ENCODE measurements around the gene RHOG. TPM values are rescaled to one million over a fixed set of nuclear protein-coding genes. Genes with fewer than 3 reads are reported as not detected.

Gene RHOG
- total and polyA plus RNA-seq, 9 of the 15 experiments (the other 6 are each of a cell fraction or from before 2014, with no cell fraction given) = 22.6 to 162 (median 80.3) TPM

- peaks cover 20% of the 10 kb centered on the region; the same call in 2 of the 3 replicates for H3K36me3 ChIP-seq (ENCODE audit: control insufficient read depth, insufficient read depth, low read length)
- H4K20me1 ChIP-seq (replicated peaks; ENCODE audit: control insufficient read depth, insufficient read depth, low read length) = no peaks in the 10 kb centered on the region
- CTCF ChIA-PET (ENCODE audit: low intra/inter-chr PET ratio) = no interaction called here
- H3K4me1 ChIP-seq (replicated peaks in 1 of 2; ENCODE audit: control insufficient read depth in 2 of 2, insufficient read depth in 2 of 2, low read length in 2 of 2) = peaks cover 9 to 20% of the 10 kb centered on the region in 2 experiments
- no peaks in the 10 kb centered on the region; the same call in 2 of the 3 replicates for H3K79me2 ChIP-seq (ENCODE audit: control insufficient read depth, insufficient read depth, low read length)
- BruUV-seq (replicated peaks) = no TSS peak
- intact Hi-C loops (cut with micrococcal nuclease) (no loop called here), in situ Hi-C loops (cut with MboI) (loop anchor here (25.0 kb wide), 1 partner anchor 355 kb away; no protein-coding TSS in a partner anchor)
- no peaks in the 10 kb centered on the region for H3K27me3 ChIP-seq (ENCODE audit: control insufficient read depth in 2 of 2, insufficient read depth in 2 of 2, low read length in 2 of 2)
- no peak overlapping the region for H2AFZ ChIP-seq (ENCODE audit: low read depth, low read length)
- H3K9me3 ChIP-seq (replicated peaks; ENCODE audit: control insufficient read depth, insufficient read depth, low read depth, low read length) = no peaks in the 10 kb centered on the region
- FAIRE-seq (no peak), ATAC-seq (peak; percentile 26; the same call in 1 of the 3 replicates), DNase-seq (ENCODE audit: extremely low read depth in 1 of 4, low spot score in 3 of 4) (no peak)
- H3K9me1 ChIP-seq (ENCODE audit: control insufficient read depth, insufficient read depth, low read length) = no peaks in the 10 kb centered on the region
- peak overlapping the region in 1 of 2 experiments; percentile 87; a peak in 2 of 4 replicates for H3K9ac ChIP-seq (ENCODE audit: insufficient read depth in 1 of 2, low read depth in 2 of 2, low read length in 2 of 2)
- H3K4me3 ChIP-seq = no peak overlapping the region
- H3K27ac ChIP-seq (ENCODE audit: extremely low read depth, low read depth, low read length) = peak overlapping the region; percentile 28; the same call in 1 of the 3 replicates
- TF ChIP-seq SPI1 (IDR thresholded peaks at IDR 0.05; ENCODE audit: borderline replicate concordance, low read depth, low read length) (peak; percentile 61), KDM1A (IDR thresholded peaks at IDR 0.05) (0 out of 4 replicates have a peak, but pooled peaks of 1 of the 2 experiments have one; percentile 20), EP300 (IDR thresholded peaks at IDR 0.05; ENCODE audit: low read length) (peak; percentile 27; the same call in 1 of the 2 replicates), LARP7 (IDR thresholded peaks at IDR 0.05) (no peak), ZNF561 (CRISPR knock-in tag; conservative IDR thresholded peaks at IDR 0.05) (no peak), CTBP1 (IDR thresholded peaks at IDR 0.05; ENCODE audit: borderline replicate concordance) (no peak), NFIC (IDR thresholded peaks at IDR 0.05) (peak; percentile 20; the same call in 1 of the 2 replicates), RNF2 (IDR thresholded peaks at IDR 0.05) (peak; percentile 45; the same call in 1 of the 2 replicates), MAX (CRISPR knock-in tag; IDR thresholded peaks at IDR 0.05) (no peak)
- 54% methylated on average over 10 of the region's 10 CpGs for WGBS (ENCODE audit: insufficient coverage, low coverage, missing lambda C conversion rate)
- H3K4me2 ChIP-seq (ENCODE audit: insufficient read depth, low read length) = no peak overlapping the region
- POLR2A ChIA-PET = interaction anchor here (0.7 to 3.0 kb wide), 2 partner anchors 8 to 172 kb away, joined by 3 to 13 read pairs; partner anchors contain the start of gene ART1
Observed at GRCh38 chr11:3817181-3817800, 23.5 kb downstream of the RHOG start.

All from K562 (cell line).